ENCODE measurements around the gene LAMB4.
A peak's percentile ranks its signal among the peaks of the same experiment; 100 is the strongest.

The LAMB4 gene

DNA sequence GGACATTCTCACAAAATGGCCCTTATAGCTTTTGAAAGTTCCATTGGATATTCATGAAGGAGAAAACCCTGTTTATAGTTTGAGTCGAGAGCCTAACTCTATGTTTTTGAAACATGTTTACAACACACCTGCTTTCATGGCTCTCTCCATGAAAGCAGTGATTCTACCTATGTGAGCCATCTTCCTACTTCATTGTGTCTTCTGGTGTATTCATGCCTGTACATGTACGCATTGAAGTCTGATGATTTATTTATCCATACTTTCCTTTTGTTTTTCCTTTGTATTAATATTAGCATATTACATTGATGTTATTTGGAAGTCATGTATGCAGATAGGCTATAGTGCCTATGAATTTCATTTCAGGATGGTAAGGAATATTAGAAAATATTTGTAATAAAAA, 58.0 kb downstream of the LAMB4 start:
- no peaks in the 10 kb centered on the region; the same call in 1 of the 2 replicates for H3K27me3 ChIP-seq (replicated peaks; ENCODE audit: control insufficient read depth, insufficient read depth, low read length)
- DNase-seq (ENCODE audit: extremely low read depth, insufficient read length) = no peak
- TF ChIP-seq, protein P1, sequence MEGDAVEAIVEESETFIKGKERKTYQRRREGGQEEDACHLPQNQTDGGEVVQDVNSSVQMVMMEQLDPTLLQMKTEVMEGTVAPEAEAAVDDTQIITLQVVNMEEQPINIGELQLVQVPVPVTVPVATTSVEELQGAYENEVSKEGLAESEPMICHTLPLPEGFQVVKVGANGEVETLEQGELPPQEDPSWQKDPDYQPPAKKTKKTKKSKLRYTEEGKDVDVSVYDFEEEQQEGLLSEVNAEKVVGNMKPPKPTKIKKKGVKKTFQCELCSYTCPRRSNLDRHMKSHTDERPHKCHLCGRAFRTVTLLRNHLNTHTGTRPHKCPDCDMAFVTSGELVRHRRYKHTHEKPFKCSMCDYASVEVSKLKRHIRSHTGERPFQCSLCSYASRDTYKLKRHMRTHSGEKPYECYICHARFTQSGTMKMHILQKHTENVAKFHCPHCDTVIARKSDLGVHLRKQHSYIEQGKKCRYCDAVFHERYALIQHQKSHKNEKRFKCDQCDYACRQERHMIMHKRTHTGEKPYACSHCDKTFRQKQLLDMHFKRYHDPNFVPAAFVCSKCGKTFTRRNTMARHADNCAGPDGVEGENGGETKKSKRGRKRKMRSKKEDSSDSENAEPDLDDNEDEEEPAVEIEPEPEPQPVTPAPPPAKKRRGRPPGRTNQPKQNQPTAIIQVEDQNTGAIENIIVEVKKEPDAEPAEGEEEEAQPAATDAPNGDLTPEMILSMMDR (IDR thresholded peaks at IDR 0.05; ENCODE audit: insufficient read depth, low read length, poor library complexity, severe bottlenecking) = no peak
- H3K4me3 ChIP-seq (replicated peaks; ENCODE audit: low read depth, low read length) = no peak overlapping the region
- H3K36me3 ChIP-seq (ENCODE audit: control insufficient read depth, insufficient read depth, low read length) = no peaks in the 10 kb centered on the region

DNA sequence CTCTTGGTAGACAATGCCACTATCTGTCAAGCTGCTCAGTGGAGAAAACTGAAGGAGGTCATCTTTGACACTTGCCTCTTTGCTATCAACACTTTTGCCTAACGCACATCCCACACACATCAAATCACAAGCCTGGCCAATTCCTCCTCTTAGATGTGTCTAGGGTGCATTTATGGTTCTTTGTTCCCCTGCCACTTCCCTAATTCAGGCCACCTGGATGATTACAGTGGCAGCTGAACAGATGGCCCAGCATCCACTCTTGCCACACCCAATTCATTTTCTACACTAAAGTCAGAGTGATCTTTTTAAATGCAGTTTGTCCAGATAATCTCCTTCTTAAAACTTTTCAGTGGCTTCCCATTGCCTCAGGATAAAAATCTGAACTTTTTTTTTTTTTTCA, 58.6 kb downstream of the LAMB4 start:
- H3K27me3 ChIP-seq (replicated peaks; ENCODE audit: control insufficient read depth, insufficient read depth, low read length) = no peaks in the 10 kb centered on the region
- no peaks in the 10 kb centered on the region for H3K36me3 ChIP-seq (ENCODE audit: control insufficient read depth, insufficient read depth, low read length)
- H3K4me3 ChIP-seq (replicated peaks; ENCODE audit: low read depth, low read length) = no peak overlapping the region
- no peak for DNase-seq (ENCODE audit: extremely low read depth, insufficient read length)
- TF ChIP-seq, protein P1 (IDR thresholded peaks at IDR 0.05; ENCODE audit: insufficient read depth, low read length, poor library complexity, severe bottlenecking) = no peak

DNA sequence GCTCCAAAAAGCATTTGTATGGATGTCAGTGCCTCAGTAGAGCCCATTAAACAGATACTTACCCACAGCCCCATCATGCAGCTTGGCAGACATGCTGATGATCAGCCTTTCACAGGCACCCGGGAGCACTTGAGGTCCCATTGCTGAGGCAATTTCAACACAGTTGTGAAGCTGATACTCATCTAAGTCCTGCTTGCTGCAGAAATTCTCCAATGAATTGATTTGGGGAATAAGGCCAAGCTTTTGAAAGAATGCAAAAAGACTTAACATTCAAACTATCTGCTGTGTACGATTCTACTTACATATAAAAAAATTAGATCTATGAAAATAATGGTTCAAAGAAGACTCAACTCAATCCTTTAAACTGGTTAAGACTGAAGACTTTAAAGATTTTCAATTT, 60.5 kb downstream of the LAMB4 start:
- no peak overlapping the region for H3K4me3 ChIP-seq (replicated peaks; ENCODE audit: low read depth, low read length)
- DNase-seq (ENCODE audit: extremely low read depth, insufficient read length) = no peak
- TF ChIP-seq, protein P1 (IDR thresholded peaks at IDR 0.05; ENCODE audit: insufficient read depth, low read length, poor library complexity, severe bottlenecking) = no peak

DNA sequence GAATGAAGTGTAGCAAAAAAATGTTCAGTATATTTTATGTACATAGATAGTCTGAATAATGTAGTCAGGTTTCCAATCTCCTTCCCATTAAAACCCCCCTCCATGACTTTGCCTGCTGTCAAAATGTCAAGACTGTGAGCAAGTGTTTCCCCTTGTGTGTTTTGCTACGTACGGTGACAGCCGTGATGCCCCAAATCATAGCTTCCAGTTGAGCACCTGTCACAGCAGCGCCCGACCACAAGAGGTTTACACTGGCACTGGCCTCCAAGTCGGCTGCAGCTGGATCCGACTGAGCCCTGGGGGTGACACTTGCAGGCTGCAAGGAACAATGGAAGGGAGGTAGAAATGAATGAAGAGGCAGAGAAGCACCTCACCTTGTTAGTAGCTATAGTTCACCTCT, 62.3 kb downstream of the LAMB4 start:
- no peak overlapping the region for H3K4me3 ChIP-seq (replicated peaks; ENCODE audit: low read depth, low read length)
- H3K36me3 ChIP-seq (ENCODE audit: control insufficient read depth, insufficient read depth, low read length) = no peaks in the 10 kb centered on the region
- DNase-seq (ENCODE audit: extremely low read depth, insufficient read length) = no peak
- no peaks in the 10 kb centered on the region; the same call in 1 of the 2 replicates for H3K27me3 ChIP-seq (replicated peaks; ENCODE audit: control insufficient read depth, insufficient read depth, low read length)
- TF ChIP-seq, protein P1 (IDR thresholded peaks at IDR 0.05; ENCODE audit: insufficient read depth, low read length, poor library complexity, severe bottlenecking) = no peak

More for the DNA sequence above, 60.5 kb downstream of the LAMB4 start:
- Histone ChIP-seq H3K27me3 (replicated peaks; ENCODE audit: control insufficient read depth, insufficient read depth, low read length) (no peaks in the 10 kb centered on the region; the same call in 1 of the 2 replicates), H3K36me3 (ENCODE audit: control insufficient read depth, insufficient read depth, low read length) (no peaks in the 10 kb centered on the region)

- no peaks in the 10 kb centered on the region; the same call in 1 of the 2 replicates for H3K27me3 ChIP-seq (replicated peaks; ENCODE audit: control insufficient read depth, insufficient read depth, low read length)
- no peak for DNase-seq (ENCODE audit: extremely low read depth, insufficient read length)
- no peak overlapping the region for H3K4me3 ChIP-seq (replicated peaks; ENCODE audit: low read depth, low read length)
- H3K36me3 ChIP-seq (ENCODE audit: control insufficient read depth, insufficient read depth, low read length) = no peaks in the 10 kb centered on the region
- TF ChIP-seq, protein P1 (IDR thresholded peaks at IDR 0.05; ENCODE audit: insufficient read depth, low read length, poor library complexity, severe bottlenecking) = no peak
Measured at GRCh38 chr7:108066486-108066885, 63.7 kb downstream of the LAMB4 start.

GRCh38 chr7:108063520-108063933, 66.6 kb downstream of the LAMB4 start:
- H3K36me3 ChIP-seq (ENCODE audit: control insufficient read depth, insufficient read depth, low read length) = no peaks in the 10 kb centered on the region
- peak; percentile 6 for DNase-seq (ENCODE audit: extremely low read depth, insufficient read length)
- no peaks in the 10 kb centered on the region; the same call in 1 of the 2 replicates for H3K27me3 ChIP-seq (replicated peaks; ENCODE audit: control insufficient read depth, insufficient read depth, low read length)
- no peak overlapping the region for H3K4me3 ChIP-seq (replicated peaks; ENCODE audit: low read depth, low read length)
- TF ChIP-seq, protein P1 (IDR thresholded peaks at IDR 0.05; ENCODE audit: insufficient read depth, low read length, poor library complexity, severe bottlenecking) = no peak

Measured in GM06990 (cell line).